GM12891 (cell line): ENCODE data around the gene MLXIP.

Experiments used
- PAX5 ChIP-seq: IDR thresholded peaks from 2 replicates; pipeline ENCODE4 v1.6.1; 2011; ENCODE audit warnings: low read length, moderate library complexity, mild to moderate bottlenecking; ENCODE audit not compliant: insufficient read depth, severe bottlenecking
- POLR2A ChIP-seq: IDR thresholded peaks from 2 replicates; pipeline ENCODE4 v1.6.1; 2011; ENCODE audit warnings: low read depth, low read length, control low read depth
- POLR2AphosphoS5 ChIP-seq: IDR thresholded peaks from 2 replicates; pipeline ENCODE4 v1.6.1; 2011; ENCODE audit warnings: low read depth, low read length, control low read depth
- SPI1 ChIP-seq: IDR thresholded peaks from 2 replicates; pipeline ENCODE4 v1.6.1; 2011; ENCODE audit warnings: low read depth, low read length, control low read depth
- TAF1 ChIP-seq: IDR thresholded peaks from 2 replicates; pipeline ENCODE4 v1.6.1; 2011; ENCODE audit warnings: low read depth, low read length, control low read depth

DNA sequence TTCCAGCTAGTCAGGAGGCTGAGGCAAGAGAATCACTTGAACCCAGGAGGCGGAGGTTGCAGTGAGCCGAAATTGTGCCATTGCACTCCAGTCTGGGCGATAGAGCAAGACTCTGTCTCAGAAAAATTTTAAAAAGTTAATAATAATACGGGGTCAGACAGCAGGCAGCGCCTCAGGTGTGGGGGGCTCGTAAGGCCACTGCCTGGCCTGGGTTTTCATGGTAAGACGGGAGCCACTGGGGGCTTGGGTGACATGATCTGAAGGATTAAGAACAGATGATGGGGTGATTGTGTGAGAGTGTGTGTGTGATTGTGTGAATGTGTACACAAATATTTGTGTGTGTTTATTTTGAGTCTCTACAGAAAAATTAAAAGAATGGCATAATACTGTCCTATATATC, 33.3 kb upstream of the MLXIP start:
- TF ChIP-seq POLR2A, result no peak
- TF ChIP-seq POLR2AphosphoS5, result no peak
- no peak for TF ChIP-seq TAF1
- TF ChIP-seq PAX5, result no peak
- TF ChIP-seq SPI1, result no peak
